Psoas muscle (tissue), 8 donors: ENCODE data around the gene RAB22A. TPM values are rescaled to one million over a fixed set of nuclear protein-coding genes. Genes with fewer than 3 reads are reported as not detected.

Experiments
- ATAC-seq, 4 donors: fragments of 200-7000 bp; cut with Tn5 transposase; one replicate each; pipeline ENCODE4 v1.9.1; 2020; ENCODE audit warnings: moderate library complexity in 3 of 4, mild to moderate bottlenecking in 2 of 4
- DNase-seq, 2 donors: peaks; one replicate each; pipeline ENCODE4 v3.0.0-alpha.2; 2020
- H3K27ac ChIP-seq: fragments of 200-600 bp; one replicate; pipeline ENCODE4 v1.8.0; 2022
- H3K27me3 ChIP-seq, 3 donors: fragments of 200-600 bp in 1 of 3; one replicate each; pipeline versions ENCODE4 v1.6.1 to v1.8.0; 2013 to 2022; ENCODE audit warnings: low read length in 2 of 3, mild to moderate bottlenecking in 2 of 3, moderate library complexity in 1 of 3; ENCODE audit not compliant: insufficient read depth in 3 of 3
- H3K36me3 ChIP-seq, 2 donors: fragments of 200-600 bp in 1 of 2; one replicate each; pipeline versions ENCODE4 v1.6.1 to v1.8.0; 2013 to 2022; ENCODE audit warnings: low read depth in 1 of 2, mild to moderate bottlenecking in 1 of 2, moderate library complexity in 1 of 2; ENCODE audit not compliant: insufficient read depth in 1 of 2
- H3K4me1 ChIP-seq: fragments of 200-600 bp; one replicate; pipeline ENCODE4 v1.8.0; 2022
- H3K4me3 ChIP-seq: fragments of 200-600 bp; one replicate; pipeline ENCODE4 v1.8.0; 2022; ENCODE audit warnings: mild to moderate bottlenecking
- H3K9me3 ChIP-seq: fragments of 200-600 bp; one replicate; pipeline ENCODE4 v1.8.0; 2022
- CTCF ChIP-seq: fragments of 200-600 bp; IDR thresholded peaks from one replicate; pipeline ENCODE4 v1.8.0; 2022; ENCODE audit warnings: antibody characterized with exemption
- WGBS, 3 donors: extraction: QIAGEN DNeasy Blood & Tissue Kit; methylation state at CpG; one replicate each; pipeline versions ENCODE4 v1.1.6 to v1.1.7; 2013; 5-methylcytosine and 5-hydroxymethylcytosine counted together
- intact Hi-C, 2 donors: fragments of 100-400 bp; cut with DNase I; formaldehyde crosslinking; loops; one replicate each; pipeline versions ENCODE4 v1.11.0 to v1.14.2; 2022
- polyA plus RNA-seq, 3 donors: library from polyadenylated mRNA; stranded (reverse); fragments of 200-250 nt; gene quantifications; one replicate each; pipeline ENCODE4 v1.2.3, GENCODE V29; 2013
- total RNA-seq, 4 donors: library from RNA; stranded (reverse); fragmentation: NEBNext Ultra II Directional in 2 of 4; extraction: Animal tissue kit (Norgen Biotek cat#: 25700) in 2 of 4; gene quantifications; one replicate each; pipeline versions ENCODE4 v1.2.1 to v1.2.4, GENCODE V29; 2021 to 2023
- donor health status: healthy with polysubstance abuse.
- donor health status: DM: no; HTN: no; CAD: no; lungs with moderate emphysema.
- donor health status: Bipolar disorder and iron deficiency.
- donor health status: healthy.
- donor health status: DM: yes; HTN: yes; CAD: no.
- donor health status: DM: no; HTN: no; CAD: no.
- donor health status: DM: no; HTN: no; CAD: no.
- donor health status: DM: yes; HTN: yes; CAD: no.

RAB22A gene
- total and polyA plus RNA-seq, 7 donors = 3.6 to 8.5 (median 7.9) TPM

- H3K36me3 ChIP-seq = peaks cover 3 to 31% of the 10 kb centered on the region in 2 donors
- no peaks in the 10 kb centered on the region for H3K9me3 ChIP-seq
- no peak for TF ChIP-seq CTCF
- no peak overlapping the region for H3K27ac ChIP-seq
- intact Hi-C loops = no loop called here
- H3K27me3 ChIP-seq = no peaks in the 10 kb centered on the region
- no peak for ATAC-seq
- H3K4me3 ChIP-seq = no peak overlapping the region
- peaks cover 8% of the 10 kb centered on the region for H3K4me1 ChIP-seq
- WGBS, 3 donors = 91 to 95% (median 92%) methylated on average over 1 of the region's 1 CpG
- DNase-seq = no peak
Observed at GRCh38 chr20:58416057-58416456, 106.5 kb downstream of the RAB22A start.

- DNase-seq (no peak), ATAC-seq (no peak)
Observed at GRCh38 chr20:58416835-58417234, 107.3 kb downstream of the RAB22A start.

More at GRCh38 chr20:58416835-58417234, 107.3 kb downstream of the RAB22A start:
- intact Hi-C loops = no loop called here
- H3K4me1 ChIP-seq = peaks cover 8% of the 10 kb centered on the region
- no peaks in the 10 kb centered on the region for H3K9me3 ChIP-seq
- peaks cover 3 to 33% of the 10 kb centered on the region in 2 donors for H3K36me3 ChIP-seq
- no peaks in the 10 kb centered on the region for H3K27me3 ChIP-seq
- no peak overlapping the region for H3K4me3 ChIP-seq
- TF ChIP-seq CTCF = no peak
- 73 to 86% (median 82%) methylated on average over 2 of the region's 2 CpGs for WGBS, 3 donors
- no peak overlapping the region for H3K27ac ChIP-seq

Other genes starting within 250 kb of the RAB22A start
- gene ANKRD60, start 81.1 kb upstream of the RAB22A start, total RNA-seq = not detected
- not detected for gene ANKRD60, start 81.1 kb upstream of the RAB22A start, polyA plus RNA-seq
- 10 to 100 TPM; 64.0 to 84.5 (median 77.5) TPM for gene VAPB, start 79.5 kb downstream of the RAB22A start, total RNA-seq
- 10 to 100 TPM; 30.7 to 46.5 (median 44.4) TPM for gene VAPB, start 79.5 kb downstream of the RAB22A start, polyA plus RNA-seq
- 1 to 10 TPM in 1 of 4 donors, under 1 TPM in 3; 0.14 to 1.2 (median 0.18) TPM for gene APCDD1L, start 205.7 kb downstream of the RAB22A start, total RNA-seq
- gene APCDD1L, start 205.7 kb downstream of the RAB22A start, polyA plus RNA-seq = under 1 TPM; 0.03 to 0.10 (median 0.07) TPM